MM.1S (cell line): ENCODE measurements around the gene TSHZ2.

Experiments
- CTCF ChIP-seq: fragments of 300-600 bp; sonication (generic); IDR thresholded peaks from 2 replicates; pipeline ENCODE4 v1.5.1; 2016; ENCODE audit warnings: antibody characterized with exemption, low read length, mixed read lengths
- EZH2 ChIP-seq: fragments of 300-600 bp; sonication (generic); optimal IDR thresholded peaks from 2 replicates; pipeline ENCODE3; 2017; ENCODE audit warnings: low read depth, mild to moderate bottlenecking, antibody characterized with exemption, low read length, mixed read lengths
- EZH2phosphoT487 ChIP-seq: fragments of 300-600 bp; sonication (generic); IDR thresholded peaks from 2 replicates; pipeline ENCODE4 v1.6.1; 2018; ENCODE audit warnings: antibody characterized with exemption, low read length

GRCh38 chr20:53258741-53259140 lies 286.6 kb downstream of the TSHZ2 start:
- TF ChIP-seq CTCF (no peak), EZH2 (no peak), EZH2phosphoT487 (no peak)
